NCI-H1436 (cell line): Measurements from ENCODE around the gene SLC6A15.
A peak's percentile ranks its signal among the peaks of the same experiment; 100 is the strongest.

Experiments used
- DNase-seq: peaks from one replicate; lab custom pipeline; 2025; lab: John Stamatoyannopoulos, UW

SLC6A15 gene

GRCh38 chr12:84874825-84875139 lies 37.8 kb downstream of the SLC6A15 start:
- DNase-seq: no peak

DNA sequence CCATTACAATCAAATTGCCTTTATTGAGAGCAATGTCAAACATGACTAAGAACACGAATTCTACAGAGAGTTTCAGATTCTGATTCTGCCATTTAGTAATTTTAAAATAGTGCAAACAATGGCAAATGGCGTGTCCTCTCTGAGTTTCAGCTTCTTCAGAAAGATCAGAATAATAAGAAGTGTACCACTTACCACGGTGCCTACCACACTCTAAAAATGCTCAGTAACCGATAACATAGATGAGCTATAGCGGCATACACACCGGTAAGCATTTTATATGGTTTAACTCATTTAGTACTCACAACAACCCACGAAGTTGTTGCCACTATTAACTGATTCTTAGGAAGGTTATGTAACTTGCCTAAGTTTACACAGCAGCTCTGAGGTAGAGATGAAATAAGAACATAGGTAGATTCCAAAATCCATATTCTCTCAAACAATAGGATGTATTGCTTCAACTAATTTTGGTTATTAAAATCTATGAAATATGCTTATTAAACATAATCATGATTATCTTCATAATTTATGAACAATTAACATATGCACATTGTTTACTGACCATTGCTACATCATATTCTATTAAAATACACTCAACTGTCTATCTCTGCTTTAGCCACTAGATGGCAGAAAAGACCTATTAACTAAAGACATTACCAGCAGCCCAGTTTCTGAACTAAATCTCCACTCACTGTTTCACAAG lies 38.3 kb downstream of the SLC6A15 start:
- DNase-seq: peak; percentile 73

DNA sequence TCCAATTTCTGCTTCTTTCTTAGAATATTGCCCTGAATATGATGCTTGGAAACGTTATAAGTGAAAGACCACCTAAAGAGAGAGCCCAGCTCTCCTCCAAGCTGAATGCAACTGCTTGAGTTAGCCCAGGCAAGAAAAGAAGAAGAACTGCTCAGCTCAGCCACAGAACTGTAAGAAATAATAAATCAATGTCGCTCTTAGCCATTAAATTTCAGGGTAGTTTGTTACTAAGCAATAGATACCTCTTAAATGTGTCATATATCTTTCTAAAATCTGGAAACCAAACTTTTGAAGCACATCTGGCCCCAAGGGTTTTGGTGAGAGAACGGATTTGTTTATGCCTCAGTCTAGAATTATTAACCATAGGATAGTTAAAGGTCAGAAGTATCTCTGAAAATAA lies 50.4 kb downstream of the SLC6A15 start:
- DNase-seq: no peak

- no peak for DNase-seq
Observed at GRCh38 chr12:84860718-84861117, 51.9 kb downstream of the SLC6A15 start.

DNA sequence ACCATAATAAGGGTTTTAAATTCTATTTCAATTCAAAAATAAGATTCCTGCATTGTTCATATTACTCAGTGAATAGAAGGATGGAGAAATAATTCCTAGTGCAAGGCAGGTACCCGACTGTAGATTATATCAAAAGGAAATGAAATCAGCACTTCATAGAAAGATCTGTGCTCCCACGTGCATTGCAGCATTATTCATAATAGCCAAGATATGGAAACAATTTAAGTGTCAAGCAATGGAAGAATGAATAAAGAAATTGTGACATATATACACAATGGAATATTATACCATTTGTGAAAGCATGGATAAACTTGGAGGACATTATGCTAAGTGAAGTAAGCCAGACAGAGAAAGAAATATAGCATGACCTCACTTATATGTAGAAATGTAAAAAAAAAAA lies 53.8 kb downstream of the SLC6A15 start:
- no peak for DNase-seq

GRCh38 chr12:84857525-84858208 lies 54.9 kb downstream of the SLC6A15 start:
- no peak for DNase-seq

DNA sequence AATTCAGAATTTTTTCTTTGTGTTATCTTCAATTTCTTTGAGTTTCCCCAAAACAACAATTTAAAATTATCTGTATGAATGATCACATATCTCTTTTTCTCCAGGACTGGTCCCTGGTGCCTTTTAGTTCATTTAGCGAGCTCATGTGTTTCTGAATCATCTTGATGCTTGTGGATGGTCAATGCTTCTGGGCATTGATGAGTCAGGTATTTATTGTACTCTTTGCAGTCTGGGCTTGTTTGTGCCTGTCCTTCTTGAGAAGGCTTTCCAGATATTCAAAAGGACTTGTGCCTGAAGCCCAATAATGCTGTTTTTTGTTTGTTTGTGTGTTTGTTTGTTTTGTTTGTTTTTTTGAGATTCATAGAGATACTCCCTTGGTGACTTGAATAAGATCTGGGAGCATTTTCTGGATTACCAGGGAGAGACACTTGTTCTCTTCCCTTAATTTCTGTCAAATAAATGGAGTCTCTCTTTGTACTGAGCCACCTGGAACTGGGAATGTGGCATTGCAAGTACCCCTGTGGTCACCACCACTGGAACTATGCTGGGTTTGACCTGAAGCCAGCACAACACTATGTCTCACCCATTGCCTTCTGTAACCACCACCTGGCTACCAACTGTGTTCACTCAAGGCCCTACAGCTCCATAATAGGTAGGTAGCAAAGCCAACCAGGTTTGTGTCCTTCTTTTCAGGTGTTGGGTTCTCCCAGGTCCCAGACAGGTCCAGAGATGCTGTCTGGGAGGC lies 56.3 kb downstream of the SLC6A15 start:
- DNase-seq: no peak

GRCh38 chr12:84843593-84844144 lies 68.9 kb downstream of the SLC6A15 start:
- DNase-seq: no peak

- peak; percentile 65 for DNase-seq
Observed at GRCh38 chr12:84842406-84843013, 70.1 kb downstream of the SLC6A15 start.

- DNase-seq: no peak
Observed at GRCh38 chr12:84841591-84841990, 71.0 kb downstream of the SLC6A15 start.

DNA sequence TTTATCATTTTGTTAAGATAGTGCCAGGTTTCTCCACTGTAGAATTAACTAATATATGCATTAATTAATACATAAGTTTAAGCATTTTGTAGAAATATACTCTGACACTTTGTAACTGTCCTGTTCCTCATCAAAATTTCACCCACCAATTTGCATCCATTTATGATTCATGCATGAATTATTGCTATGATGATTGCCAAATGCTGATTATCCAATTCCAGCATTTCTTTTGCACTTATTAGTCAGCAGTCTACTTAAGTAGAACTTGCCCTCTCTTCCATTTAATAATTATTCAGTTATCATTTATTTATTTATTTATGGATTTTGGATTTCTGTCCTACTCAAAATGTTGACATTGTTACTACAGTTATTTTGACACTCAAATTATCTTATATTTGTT lies 72.2 kb downstream of the SLC6A15 start:
- DNase-seq: no peak

- DNase-seq: no peak
Observed at GRCh38 chr12:84826925-84827324, 85.7 kb downstream of the SLC6A15 start.

DNA sequence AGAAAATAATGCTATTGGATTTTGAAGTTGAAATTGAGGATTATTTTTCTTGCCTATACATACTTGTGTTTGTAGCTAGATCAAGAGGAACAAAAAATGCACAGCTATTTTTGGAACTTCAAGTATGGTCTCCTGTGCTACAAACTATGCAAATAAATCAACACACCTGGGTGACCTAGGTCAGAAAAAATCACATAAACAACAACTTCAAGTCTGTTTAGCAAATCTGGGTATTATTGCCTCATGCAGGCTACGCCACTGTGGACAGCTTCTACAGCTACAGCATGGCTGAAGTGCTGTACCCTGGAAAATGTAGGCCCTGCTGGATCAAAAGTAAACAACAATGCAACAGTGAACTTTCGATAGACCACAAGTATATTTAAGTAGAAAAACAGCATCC lies 87.5 kb downstream of the SLC6A15 start:
- no peak for DNase-seq

DNA sequence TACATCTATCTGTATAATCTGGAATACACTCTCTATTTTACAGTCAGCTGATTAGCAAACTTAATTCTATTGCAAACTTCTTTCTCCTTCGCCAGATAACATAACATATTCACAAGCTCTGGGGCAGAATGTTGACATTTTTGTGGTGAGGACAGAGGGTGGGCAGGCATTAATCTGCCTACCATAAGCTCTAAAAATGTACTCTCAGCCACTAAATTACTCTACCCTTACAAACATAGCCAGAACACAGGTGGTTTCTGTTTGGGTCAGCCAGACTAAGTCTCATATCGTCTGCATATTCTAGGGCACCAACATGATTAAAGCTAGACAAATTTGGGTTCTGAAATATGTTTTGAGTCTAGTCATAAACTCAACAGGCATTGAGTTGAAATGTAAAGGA lies 90.1 kb downstream of the SLC6A15 start:
- DNase-seq: no peak

DNA sequence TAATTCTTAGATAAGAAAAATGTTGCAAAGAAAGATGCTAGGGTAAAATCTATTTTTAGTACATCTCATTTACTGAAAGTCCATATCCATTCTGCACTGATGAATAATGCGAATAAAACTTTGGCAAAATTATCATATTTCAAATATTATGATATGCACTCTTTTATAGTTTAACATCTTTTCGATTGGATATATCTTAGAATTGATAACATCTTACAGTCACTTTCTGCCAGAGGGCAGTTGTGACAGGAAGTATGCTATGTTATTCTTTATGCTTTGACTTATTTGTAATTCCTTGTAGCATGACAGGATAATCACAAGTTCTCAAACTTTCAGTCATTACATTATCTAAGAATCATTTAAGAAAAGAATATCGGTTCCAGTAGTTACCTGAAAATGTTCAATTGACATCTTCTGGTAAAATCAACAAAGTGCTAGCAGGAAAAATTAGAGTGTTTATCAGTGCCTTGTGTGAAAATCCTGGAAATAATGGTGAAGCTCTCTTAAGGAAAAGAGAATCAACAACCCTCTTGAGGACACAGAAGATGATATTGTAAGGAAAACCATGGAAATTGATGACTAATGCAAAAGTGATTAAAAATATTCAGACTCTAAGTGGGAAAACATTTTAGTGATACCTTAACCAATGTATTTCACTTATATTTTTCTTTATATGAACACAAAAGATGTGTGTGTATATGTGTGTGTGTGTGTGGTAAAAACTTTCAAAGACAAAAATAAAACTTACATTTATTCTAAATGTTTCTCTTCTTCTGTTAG lies 95.5 kb downstream of the SLC6A15 start:
- DNase-seq: no peak

GRCh38 chr12:84814664-84815245 lies 97.8 kb downstream of the SLC6A15 start:
- DNase-seq: no peak

DNA sequence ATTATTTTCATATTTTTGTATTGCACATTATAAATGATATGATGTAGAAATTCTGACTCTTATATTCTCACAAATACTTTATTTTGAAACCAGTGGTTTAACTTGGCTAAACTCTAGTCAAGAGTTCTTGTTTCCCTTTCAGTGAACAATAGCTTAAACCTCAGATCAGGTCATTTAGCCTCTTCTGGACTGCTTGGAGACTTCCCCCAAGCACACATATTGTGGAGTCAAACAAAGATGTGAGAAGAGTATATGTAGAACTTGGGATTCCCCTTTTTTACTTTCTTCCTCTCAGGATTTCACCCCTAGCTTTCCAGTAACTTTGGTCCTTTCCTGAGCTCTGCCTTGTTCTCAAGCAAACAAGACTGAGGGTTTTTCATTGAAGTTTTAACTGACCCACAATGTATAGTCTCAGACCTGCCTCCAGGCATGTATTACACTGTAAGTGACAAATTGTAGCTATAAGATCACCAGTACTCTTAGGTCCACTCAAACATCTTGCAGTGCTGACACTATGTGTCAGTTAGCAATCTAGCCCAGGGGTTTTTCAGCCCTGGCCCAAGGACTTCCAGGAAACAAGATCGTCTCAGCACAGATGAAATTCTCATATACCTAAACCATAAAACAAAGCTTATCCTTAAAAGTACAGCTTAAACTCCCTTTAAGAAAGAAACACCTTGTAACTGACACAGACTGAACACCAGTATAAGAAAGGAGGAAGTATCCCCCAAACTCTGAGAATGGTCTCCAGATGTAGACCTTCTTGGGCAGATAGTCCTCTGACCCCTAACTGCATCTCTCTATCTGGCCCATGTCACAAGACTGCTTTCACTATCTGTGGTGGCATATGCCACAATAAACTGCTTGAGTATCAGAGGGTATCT lies 98.6 kb downstream of the SLC6A15 start:
- no peak for DNase-seq

DNA sequence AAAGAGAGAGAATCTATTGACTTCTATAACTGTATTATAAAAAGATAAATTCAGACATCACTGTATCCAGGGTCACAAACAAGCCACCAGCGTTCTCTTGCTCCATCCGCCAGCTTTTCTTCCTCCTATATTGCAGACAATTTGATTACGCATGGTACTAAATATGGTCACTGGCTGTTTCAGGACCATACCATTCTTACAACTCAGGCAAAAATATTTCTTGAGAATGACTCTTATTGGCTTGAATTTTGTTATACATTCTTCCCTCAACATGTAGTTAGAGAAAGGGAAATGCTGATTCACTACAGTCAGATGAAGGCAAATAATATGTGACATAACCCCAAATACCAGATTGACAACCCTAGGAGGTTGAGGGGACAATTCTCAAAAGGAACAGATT lies 101.3 kb downstream of the SLC6A15 start:
- no peak for DNase-seq

DNA sequence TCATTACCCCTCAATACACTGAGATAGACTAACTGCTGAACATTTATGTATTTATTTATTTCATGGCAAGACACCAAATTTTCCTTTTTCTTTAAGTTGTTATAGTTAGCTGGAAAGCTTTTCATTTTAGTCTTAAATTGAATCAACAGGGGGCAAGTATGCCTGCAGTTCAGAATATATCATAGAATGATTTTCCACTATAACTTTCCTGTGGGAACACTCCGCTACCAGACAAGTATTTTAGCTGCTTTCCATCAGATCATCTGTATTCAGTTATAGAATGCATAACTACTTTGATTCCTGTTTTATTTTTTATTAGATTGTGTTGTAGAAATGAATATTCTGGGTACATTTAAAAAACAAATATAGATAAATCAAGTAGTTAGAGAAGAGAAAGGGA lies 102.0 kb downstream of the SLC6A15 start:
- no peak for DNase-seq
